HEK293T (cell line): ENCODE data around the gene PRICKLE3.
A peak's percentile ranks its signal among the peaks of the same experiment; 100 is the strongest.
"Not testable (repeated sequence)": the region's sequence is repeated elsewhere in the genome, so short reads cannot be mapped to it uniquely, and the experiment has no call there.

Source experiments
- CTCF ChIA-PET: fragments of 350-600 bp; formaldehyde crosslinking; extraction: SDS; loops from one replicate; lab custom pipeline; 2021; ENCODE audit warnings: antibody characterized with exemption, inconsistent platforms; lab: Yijun Ruan, JAX
- POLR2A ChIA-PET: fragments of 350-600 bp; formaldehyde crosslinking; extraction: SDS; loops from one replicate; lab custom pipeline; 2020; ENCODE audit warnings: antibody characterized with exemption, inconsistent platforms; lab: Yijun Ruan, JAX
- DNase-seq: peaks from one replicate; pipeline ENCODE4 v3.0.0; 2012; ENCODE audit warnings: mixed read lengths; ENCODE audit errors: extremely low spot score
- ARNT ChIP-seq: fragments of 450-650 bp; IDR thresholded peaks from 2 replicates; pipeline ENCODE4 v1.6.1; 2017; ENCODE audit warnings: mild to moderate bottlenecking
- BHLHE40 ChIP-seq: fragments of 450-650 bp; IDR thresholded peaks from 2 replicates; pipeline ENCODE4 v1.6.1; 2016; ENCODE audit warnings: mild to moderate bottlenecking, moderate library complexity, borderline replicate concordance
- CTBP1 ChIP-seq: fragments of 450-650 bp; IDR thresholded peaks from 2 replicates; pipeline ENCODE4 v1.6.1; 2016; ENCODE audit warnings: borderline replicate concordance
- ELF4 ChIP-seq: fragments of 450-650 bp; IDR thresholded peaks from 2 replicates; pipeline ENCODE4 v1.6.1; 2017; ENCODE audit warnings: antibody characterized with exemption
- FOXA1 ChIP-seq: fragments of 450-650 bp; IDR thresholded peaks from 2 replicates; pipeline ENCODE4 v1.6.1; 2016; ENCODE audit warnings: mild to moderate bottlenecking
- FOXK2 ChIP-seq: fragments of 450-650 bp; IDR thresholded peaks from 2 replicates; pipeline ENCODE4 v1.6.1; 2016; ENCODE audit warnings: mild to moderate bottlenecking
- FOXM1 ChIP-seq: fragments of 450-650 bp; IDR thresholded peaks from 2 replicates; pipeline ENCODE4 v1.6.1; 2017; ENCODE audit warnings: mild to moderate bottlenecking, borderline replicate concordance
- HDGF ChIP-seq: fragments of 450-650 bp; IDR thresholded peaks from 2 replicates; pipeline ENCODE4 v1.6.1; 2017; ENCODE audit warnings: antibody characterized with exemption, borderline replicate concordance
- L3MBTL2 ChIP-seq: fragments of 450-650 bp; conservative IDR thresholded peaks from 2 replicates; pipeline ENCODE4 v1.6.1; 2016; ENCODE audit warnings: mild to moderate bottlenecking
- LEF1 ChIP-seq: fragments of 450-650 bp; IDR thresholded peaks from 2 replicates; pipeline ENCODE4 v1.6.1; 2017; ENCODE audit warnings: mild to moderate bottlenecking, borderline replicate concordance
- NFRKB ChIP-seq: fragments of 450-650 bp; IDR thresholded peaks from 2 replicates; pipeline ENCODE4 v1.6.1; 2016; ENCODE audit warnings: mild to moderate bottlenecking, moderate library complexity
- SP1 ChIP-seq: fragments of 450-650 bp; IDR thresholded peaks from 2 replicates; pipeline ENCODE4 v1.6.1; 2017
- SUZ12 ChIP-seq: fragments of 450-650 bp; IDR thresholded peaks from 2 replicates; pipeline ENCODE4 v1.6.1; 2016; ENCODE audit warnings: mild to moderate bottlenecking
- TARDBP ChIP-seq: fragments of 450-650 bp; IDR thresholded peaks from 2 replicates; pipeline ENCODE4 v1.6.1; 2016
- ZNF384 ChIP-seq: fragments of 450-650 bp; IDR thresholded peaks from 2 replicates; pipeline ENCODE4 v1.6.1; 2016
- TF ChIP-seq, protein P1 (sequence below): fragments of 450-650 bp; IDR thresholded peaks from 2 replicates; pipeline ENCODE4 v1.6.1; 2016

Gene PRICKLE3

GRCh38 chrX:49176421-49177326, 9.5 kb downstream of the PRICKLE3 start:
- POLR2A ChIA-PET, result no interaction called here
- CTCF ChIA-PET, result no interaction called here

GRCh38 chrX:49175435-49176274, 10.5 kb downstream of the PRICKLE3 start:
- POLR2A ChIA-PET, result no interaction called here
- CTCF ChIA-PET, result no interaction called here
- TF ChIP-seq ELF4 (no peak), FOXA1 (no peak), NFRKB (no peak), CTBP1 (no peak), ZNF384 (no peak), L3MBTL2 (no peak), BHLHE40 (no peak), ARNT (no peak), TARDBP (no peak), SP1 (no peak), FOXK2 (no peak), FOXM1 (no peak), SUZ12 (no peak), LEF1 (no peak)
- TF ChIP-seq, protein P1, sequence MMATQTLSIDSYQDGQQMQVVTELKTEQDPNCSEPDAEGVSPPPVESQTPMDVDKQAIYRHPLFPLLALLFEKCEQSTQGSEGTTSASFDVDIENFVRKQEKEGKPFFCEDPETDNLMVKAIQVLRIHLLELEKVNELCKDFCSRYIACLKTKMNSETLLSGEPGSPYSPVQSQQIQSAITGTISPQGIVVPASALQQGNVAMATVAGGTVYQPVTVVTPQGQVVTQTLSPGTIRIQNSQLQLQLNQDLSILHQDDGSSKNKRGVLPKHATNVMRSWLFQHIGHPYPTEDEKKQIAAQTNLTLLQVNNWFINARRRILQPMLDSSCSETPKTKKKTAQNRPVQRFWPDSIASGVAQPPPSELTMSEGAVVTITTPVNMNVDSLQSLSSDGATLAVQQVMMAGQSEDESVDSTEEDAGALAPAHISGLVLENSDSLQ, result no peak
- no peak for DNase-seq

More at GRCh38 chrX:49176421-49177326, 9.5 kb downstream of the PRICKLE3 start:
- no peak for TF ChIP-seq FOXM1
- no peak for TF ChIP-seq ELF4
- no peak for DNase-seq

DNA sequence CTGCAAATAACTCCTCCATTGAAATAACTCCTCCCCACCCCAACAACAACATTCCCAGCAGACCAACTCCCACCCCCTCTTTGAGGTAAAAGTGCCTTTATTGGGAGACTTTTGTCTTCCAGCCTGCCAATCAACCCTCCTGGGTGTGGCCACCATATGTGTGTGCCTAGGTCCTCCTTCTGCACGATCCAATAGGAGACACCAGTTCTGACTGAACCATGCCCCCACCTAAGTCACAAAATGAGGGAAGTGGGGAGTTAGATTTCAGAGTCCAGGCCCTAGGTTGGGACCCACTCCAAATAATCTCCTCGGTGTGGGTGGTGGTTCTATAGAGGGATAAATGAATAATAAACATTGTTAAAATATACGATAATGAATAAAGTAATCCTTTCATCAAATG, 11.4 kb downstream of the PRICKLE3 start:
- POLR2A ChIA-PET, result no interaction called here
- TF ChIP-seq NFRKB (no peak), CTBP1 (no peak)
- TF ChIP-seq, protein P1, result peak; percentile 86
- CTCF ChIA-PET, result no interaction called here
- DNase-seq, result no peak

GRCh38 chrX:49173544-49173943, 12.6 kb downstream of the PRICKLE3 start:
- POLR2A ChIA-PET, DNase-seq, CTCF ChIA-PET: not testable (repeated sequence)

DNA sequence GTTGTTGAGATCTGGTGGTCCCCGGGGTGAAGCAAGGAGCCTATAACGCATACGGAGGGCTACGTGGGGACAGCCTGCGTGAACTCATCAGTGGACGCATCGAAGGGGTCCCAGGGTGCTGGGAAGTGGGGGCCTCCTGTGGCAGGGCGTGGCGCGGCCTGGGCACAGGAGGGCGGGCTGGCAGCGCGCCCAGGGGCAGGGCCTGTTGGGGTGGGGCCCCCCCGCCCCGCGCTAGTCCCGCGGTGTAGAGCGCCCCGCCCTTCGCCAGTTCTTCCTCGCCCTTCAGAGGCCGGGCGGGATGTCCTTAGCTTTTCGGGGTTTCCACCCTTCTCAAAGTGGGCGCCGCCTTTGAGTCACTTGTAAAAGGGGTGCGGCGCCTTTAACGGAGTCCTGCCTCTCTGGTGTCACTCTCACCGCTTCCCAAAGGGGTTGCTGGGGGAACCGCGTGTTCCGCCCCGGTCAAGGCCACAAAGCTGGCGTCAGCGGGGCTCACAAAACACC, 13.8 kb downstream of the PRICKLE3 start:
- ChIA-PET POLR2A (interaction anchor here (0.7 to 1.9 kb wide), 5 partner anchors 9 to 49 kb away, joined by 3 to 10 read pairs (median 3); no protein-coding TSS in a partner anchor), CTCF (interaction anchor here (0.8 kb wide), 1 partner anchor 21 kb away, joined by 3 read pairs; no protein-coding TSS in a partner anchor)
- TF ChIP-seq ZNF384, result no peak
- TF ChIP-seq FOXM1, result no peak
- no peak for TF ChIP-seq FOXK2
- no peak for TF ChIP-seq ELF4
- no peak for TF ChIP-seq LEF1
- no peak for TF ChIP-seq TARDBP
- TF ChIP-seq SP1, result no peak
- no peak for TF ChIP-seq HDGF
- no peak for TF ChIP-seq CTBP1
- TF ChIP-seq BHLHE40, result no peak
- TF ChIP-seq SUZ12, result no peak
- TF ChIP-seq NFRKB, result no peak
- TF ChIP-seq, protein P1, result no peak
- TF ChIP-seq ARNT, result no peak

GRCh38 chrX:49171752-49172279, 14.4 kb downstream of the PRICKLE3 start, which contains the start of gene PLP2:
Gene PLP2 (plus strand): TSS chrX:49171898. CDS start chrX:49172001, 103 bp downstream.
- TF ChIP-seq CTBP1, result no peak
- TF ChIP-seq HDGF, result no peak
- no peak for TF ChIP-seq SUZ12
- no peak for TF ChIP-seq TARDBP
- TF ChIP-seq, protein P1, result no peak
- no peak for TF ChIP-seq FOXA1
- TF ChIP-seq FOXM1, result no peak
- TF ChIP-seq L3MBTL2, result no peak
- TF ChIP-seq LEF1, result no peak
- TF ChIP-seq ARNT, result no peak
- no peak for TF ChIP-seq ELF4
- no peak for TF ChIP-seq SP1
- TF ChIP-seq ZNF384, result no peak
- no peak for TF ChIP-seq FOXK2
- no peak for TF ChIP-seq NFRKB
- no peak for TF ChIP-seq BHLHE40
- ChIA-PET CTCF (interaction anchor here (0.8 kb wide), 1 partner anchor 21 kb away, joined by 3 read pairs; no protein-coding TSS in a partner anchor), POLR2A (interaction anchor here (1.3 to 1.9 kb wide), 2 partner anchors 16 to 19 kb away, joined by 4 to 10 read pairs; no protein-coding TSS in a partner anchor)
- no peak for DNase-seq

More for the DNA sequence above, 13.8 kb downstream of the PRICKLE3 start:
- DNase-seq, result no peak
